Activated T-cell treated with anti-CD3 and anti-CD28 coated beads, Interleukin-2, amount 50 U/mL, for 1 hour (primary cell): ENCODE data around the gene REEP6.
"Not testable (repeated sequence)": the region's sequence is repeated elsewhere in the genome, so short reads cannot be mapped to it uniquely, and the experiment has no call there.

ENCODE experiments used
- DNase-seq: peaks from one replicate; pipeline ENCODE4 v3.0.0-alpha.2; 2020

The REEP6 gene

GRCh38 chr19:1491849-1492170, 829 bp downstream of the REEP6 start:
- no peak for DNase-seq

DNA sequence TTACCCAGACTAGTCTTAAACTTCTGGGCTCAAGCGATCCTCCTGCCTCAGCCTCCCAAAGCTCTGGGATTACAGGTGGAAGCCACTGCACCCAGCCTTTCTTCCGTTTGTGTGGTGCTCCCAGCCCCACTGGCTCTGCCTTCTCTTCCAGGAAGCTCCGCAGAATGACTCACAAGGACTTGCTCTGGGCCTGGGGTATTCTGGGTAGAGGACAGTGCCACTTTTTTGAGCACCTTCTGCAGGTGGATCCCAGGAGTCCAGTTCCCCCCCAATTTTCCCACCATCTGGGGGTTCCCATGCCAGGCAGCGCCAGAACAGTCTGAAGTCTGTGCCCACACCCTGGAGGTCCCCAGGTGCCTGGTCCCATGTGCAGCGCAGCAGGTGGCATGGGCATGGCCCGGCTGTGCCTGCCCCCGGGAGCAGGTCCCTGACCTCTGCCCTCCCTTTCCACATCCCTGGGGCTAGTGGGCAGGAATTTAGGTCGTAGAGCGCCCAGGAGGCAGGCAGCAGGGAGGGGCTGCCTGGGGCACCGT, 1.6 kb downstream of the REEP6 start:
- no peak for DNase-seq

DNA sequence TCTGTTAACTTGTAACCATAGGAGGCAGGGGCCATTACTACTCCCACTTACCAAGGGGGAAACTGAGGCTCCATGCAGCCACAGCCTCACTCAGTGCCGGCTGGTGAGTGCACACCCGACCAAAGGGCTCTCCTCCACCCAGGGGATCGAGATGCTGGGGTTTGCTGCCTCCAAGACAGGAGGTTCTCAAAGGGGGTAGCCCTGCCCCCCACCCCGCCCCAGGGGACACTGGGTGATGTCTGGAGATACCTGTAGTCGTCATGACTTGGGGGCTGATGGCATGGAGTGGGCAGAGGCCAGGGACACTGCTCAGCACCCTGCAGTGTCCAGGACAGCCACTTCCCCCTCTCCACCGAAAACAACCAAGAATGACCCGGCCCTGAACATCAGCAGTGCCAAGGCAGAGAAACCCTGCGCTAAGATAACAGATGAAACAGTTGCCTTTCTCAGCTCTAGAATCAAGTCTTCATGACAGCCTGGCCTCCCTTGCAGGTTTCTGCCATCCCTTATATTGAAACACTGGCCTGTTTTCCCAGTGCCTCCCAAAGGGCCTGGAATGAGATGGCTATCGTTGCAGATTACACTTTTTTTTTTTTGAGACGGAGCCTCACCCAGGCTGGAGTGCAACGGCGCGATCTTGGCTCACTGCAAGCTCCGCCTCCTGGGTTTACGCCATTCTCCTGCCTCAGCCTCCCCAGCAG, 3.3 kb downstream of the REEP6 start:
- no peak for DNase-seq

- no peak for DNase-seq
Measured at GRCh38 chr19:1495051-1495798, 4.2 kb downstream of the REEP6 start.

GRCh38 chr19:1495799-1496713, 5.1 kb downstream of the REEP6 start:
- DNase-seq = no peak

DNA sequence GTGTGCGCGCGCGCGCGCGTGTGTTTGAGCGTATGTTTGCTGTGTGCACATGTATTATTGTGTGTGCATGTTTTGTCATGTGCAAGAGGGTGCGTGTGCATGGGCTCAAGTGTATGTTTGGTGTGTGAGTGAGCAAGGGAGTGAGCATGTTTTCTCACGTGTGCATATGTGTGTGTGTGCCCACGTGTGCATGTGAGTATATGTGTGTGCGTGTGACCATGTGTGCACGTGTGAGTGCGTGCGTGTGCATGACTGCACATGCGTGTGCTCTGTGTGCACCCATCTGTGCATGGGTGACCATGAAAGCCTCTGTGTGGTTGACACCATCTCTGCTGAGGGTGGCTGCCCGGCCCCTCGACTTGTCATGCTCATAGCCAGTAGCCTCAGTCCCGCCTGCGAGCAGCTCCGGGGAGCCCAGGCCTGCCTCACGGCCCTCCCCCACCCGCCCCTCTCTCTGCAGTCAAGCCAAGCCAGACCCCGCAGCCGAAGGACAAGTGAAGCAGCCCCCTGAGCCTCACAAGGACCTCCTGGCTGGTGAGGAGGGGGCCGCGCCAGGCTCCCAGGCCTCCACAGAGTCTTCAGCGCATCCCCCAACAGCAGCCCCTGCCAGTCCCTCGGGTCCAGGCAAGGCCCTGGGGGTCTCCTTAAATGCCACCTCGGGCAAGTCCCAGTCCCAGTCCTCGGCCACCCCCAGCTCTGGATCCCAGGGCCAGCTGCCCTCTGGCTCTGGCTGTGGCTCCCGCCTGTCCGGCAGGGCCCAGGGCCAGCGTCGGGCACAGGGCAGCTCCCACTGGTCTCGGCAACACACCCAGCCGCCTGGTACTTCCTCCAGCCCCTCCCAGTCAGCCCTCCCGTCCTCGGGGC, 6.0 kb downstream of the REEP6 start:
- DNase-seq = no peak

GRCh38 chr19:1497578-1498235, 6.7 kb downstream of the REEP6 start:
- no peak for DNase-seq

DNA sequence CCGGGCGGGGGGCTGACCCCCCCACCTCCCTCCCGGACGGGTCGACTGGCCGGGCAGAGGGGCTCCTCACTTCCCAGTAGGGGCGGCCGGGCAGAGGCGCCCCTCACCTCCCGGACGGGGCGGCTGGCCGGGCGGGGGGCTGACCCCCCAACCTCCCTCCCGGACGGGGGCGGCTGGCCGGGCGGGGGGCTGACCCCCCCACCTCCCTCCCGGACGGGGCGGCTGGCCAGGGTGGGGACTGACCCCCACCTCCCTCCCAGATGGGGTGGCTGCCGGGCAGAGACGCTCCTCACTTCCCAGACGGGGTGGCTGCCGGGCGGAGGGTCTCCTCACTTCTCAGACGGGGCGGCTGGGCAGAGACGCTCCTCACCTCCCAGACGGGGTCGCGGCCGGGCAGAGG, 8.2 kb downstream of the REEP6 start:
- not testable (repeated sequence) for DNase-seq

DNA sequence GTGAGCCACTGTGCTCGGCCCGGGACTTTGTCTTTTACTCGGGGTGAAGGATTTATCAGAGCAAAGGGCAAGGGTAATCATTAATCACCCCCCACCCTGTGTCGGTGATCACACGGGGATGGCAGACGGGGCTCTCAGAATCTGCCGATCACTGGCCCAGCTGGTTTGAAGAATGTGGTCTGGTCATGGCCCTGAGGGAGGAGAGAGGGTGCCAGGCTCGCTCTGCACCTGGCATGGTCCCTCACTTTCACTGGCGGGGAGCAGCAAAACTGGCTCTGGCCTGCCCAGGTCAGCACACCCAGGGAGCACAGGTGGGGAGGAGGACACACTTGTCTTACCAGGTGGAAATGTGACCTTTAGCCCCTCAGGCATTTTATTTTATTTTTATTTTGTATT, 10.2 kb downstream of the REEP6 start:
- no peak for DNase-seq

GRCh38 chr19:1502433-1503088, 11.6 kb downstream of the REEP6 start:
- no peak for DNase-seq

DNA sequence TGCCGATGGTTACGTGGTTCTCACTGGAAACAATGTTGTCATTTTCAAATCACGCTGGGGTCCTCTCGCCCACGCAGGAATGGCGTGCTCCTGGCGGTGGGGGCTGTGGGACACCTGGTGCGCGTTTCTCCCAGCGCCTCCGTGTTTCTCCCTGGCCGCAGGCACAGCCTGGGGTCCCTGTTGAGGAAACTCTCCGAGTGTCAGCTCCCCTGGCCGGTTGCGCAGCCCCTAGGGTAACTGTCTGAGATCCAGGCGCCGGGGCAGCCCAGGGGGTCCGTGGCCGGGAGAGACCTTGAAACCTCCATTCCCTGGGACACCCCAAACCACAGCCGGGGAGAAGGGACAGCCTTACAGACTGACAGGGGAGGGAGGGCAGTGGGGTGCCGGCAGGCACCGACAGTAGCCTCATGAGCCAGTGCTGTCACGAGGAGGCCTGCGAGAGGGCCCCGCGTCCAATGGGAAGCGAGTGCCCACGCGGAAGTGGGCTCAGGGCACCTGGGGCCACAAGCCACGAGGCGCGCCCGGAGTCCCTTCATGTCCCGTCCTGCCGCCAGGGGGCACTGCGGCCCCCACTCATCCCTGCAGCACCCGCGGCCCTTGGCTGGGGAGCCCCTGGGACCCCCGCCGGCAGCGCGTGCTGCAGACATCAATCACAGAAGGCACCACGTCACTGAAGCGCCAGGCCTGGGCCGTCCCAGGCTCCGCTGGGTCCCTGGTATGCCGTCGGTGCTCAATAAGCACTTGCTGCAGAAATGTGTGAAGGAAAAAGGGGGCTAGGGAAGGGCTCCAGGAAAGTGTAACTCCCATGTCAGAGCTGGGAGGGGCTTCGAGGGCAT, 12.3 kb downstream of the REEP6 start:
- DNase-seq = peak; percentile 72

DNA sequence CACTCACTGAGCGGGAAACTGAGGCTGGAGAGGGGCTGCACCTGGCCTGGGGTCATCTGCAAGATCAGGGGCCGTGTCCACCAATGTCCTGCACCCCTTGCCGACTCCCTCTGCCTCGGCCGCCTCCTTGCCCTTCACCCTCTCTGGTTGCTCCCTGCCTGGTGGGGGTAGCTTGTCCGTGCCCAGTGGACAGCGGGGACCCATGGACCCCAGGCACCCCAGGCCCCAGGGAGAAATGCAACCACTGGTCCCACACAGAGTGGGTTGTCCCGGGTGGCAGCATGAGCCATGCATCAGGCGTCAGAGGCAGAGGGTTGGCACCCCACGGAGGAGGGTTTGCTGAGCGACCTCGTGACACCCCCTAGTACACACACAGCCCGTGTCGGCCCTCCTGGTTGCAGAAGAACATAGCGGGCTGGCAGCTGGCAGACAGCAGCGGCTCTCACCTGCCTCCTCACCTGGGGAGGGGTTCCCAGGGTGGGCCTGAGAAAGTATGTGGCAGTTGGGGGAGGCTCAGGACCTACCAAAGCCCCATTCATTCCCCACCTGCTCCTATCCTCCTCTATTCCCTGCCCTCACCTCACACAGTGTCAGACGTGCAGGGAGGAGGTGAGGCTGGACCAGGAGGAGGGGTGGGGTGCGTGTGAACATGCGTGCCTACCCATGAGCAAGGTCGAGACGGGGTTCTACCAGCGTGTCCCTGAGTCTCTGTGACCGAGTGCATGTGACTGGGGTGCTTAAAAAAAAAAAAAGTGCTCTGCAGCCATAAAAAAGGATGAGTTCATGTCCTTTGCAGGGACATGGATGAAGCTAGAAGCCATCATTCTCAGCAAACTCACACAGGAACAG, 13.2 kb downstream of the REEP6 start:
- no peak for DNase-seq

- no peak for DNase-seq
Measured at GRCh38 chr19:1505012-1505411, 14.0 kb downstream of the REEP6 start.

DNA sequence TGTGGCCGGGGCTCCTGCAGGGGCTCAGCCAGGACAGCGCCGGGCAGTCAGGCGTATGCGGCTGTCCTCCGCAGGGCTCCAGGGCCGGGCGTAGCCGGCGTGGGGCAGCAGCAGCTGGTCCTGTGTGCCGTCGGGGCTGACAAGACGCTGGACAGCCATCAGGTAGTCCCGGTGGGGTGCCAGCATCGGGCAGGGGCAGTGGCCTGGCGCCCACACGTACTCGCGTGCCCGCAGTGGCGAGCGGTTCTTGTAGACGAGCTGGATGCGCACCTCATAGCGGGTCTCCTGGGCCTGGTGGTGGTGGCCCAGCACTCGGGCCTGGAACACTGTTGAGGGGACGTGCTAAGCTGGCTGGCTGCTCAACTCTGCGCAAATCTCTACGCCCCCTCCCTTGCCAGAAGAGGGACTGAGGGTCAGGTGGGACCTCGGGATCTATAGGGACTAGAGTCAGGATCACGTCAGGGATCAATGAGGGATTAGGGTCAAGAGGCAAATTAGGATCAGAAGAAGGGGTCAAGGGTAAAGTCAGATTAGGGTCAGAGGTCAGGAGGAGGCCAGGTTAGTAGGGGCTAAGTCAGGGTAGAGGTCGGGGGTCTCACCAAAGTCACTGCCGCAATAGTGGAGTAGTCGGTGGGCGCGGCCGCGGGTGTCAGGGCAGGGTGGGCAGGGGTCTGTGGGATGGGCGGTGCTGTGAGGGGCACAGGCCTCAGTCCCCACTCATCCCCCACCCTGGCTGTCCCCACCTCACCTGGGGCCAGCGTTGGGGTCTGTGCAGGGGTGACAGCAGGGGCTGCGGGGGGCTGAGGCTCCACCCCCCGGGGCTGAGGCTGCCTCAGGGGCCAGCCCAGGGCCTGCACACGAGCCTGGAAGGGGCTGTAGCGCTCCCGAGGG, 15.3 kb downstream of the REEP6 start:
- DNase-seq = no peak

GRCh38 chr19:1507192-1507660, 16.2 kb downstream of the REEP6 start:
- no peak for DNase-seq

- DNase-seq = peak; percentile 91
Measured at GRCh38 chr19:1507763-1508506, 17.0 kb downstream of the REEP6 start.

- no peak for DNase-seq
Measured at GRCh38 chr19:1508507-1508856, 17.5 kb downstream of the REEP6 start.
